ENCODE data around the gene ARHGEF7.

ARHGEF7 gene

DNA sequence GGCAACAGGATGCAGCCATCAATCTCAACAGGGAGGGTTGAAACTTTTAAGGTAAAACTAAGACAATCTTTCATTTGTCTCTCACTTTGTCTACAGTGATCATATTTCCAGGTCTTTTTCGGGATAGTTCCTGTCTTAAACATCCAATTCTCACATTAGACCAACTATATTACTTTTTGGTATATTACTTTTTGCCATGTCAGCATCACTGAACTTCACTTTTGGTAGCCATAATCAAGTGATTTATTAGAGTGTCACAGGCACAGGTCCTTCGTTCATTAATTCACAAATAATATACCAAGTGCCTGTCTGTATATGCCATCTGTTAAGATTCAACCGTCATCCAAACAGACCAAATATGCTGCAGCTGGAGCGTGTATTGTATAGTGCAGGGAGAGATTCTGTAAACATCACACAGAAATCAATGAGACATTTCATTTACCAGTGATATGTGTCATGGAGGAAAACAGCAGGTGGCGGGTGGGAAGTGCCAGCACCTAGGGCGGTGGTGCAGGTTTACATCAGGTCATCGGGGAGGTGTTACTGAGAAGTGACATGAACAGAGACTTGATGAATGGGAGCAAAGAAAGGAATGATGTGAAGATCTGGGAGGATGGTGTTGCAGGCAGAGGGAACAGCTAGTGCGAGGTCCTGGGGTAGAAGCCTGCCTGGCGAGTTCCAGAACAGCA lies 24.9 kb downstream of the ARHGEF7 start:
- DNase-seq (ENCODE audit: low spot score): no peak

- no peak for DNase-seq (ENCODE audit: low spot score)
These were observed 25.5 kb downstream of the ARHGEF7 start for GRCh38 chr13:111140562-111141105.

DNA sequence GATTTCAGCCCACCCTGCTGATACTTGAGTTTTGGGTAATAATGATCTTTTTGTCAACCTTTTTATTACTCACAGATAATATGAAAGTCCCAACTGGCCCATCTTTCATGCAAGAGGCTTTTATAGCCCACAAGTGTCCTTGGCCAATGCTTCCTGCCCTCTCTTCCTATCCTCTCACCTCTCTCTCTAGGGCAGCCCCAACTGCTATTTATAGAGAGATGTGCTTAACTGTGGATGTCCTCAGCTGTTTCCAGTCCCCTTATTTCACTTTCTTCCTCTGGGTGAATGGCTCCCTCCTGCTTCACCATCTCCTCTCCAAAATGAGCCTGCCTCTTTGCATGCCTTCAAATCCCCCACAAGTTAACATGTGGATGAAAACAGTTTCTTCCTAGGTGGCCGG lies 27.4 kb downstream of the ARHGEF7 start:
- DNase-seq (ENCODE audit: low spot score): no peak

DNA sequence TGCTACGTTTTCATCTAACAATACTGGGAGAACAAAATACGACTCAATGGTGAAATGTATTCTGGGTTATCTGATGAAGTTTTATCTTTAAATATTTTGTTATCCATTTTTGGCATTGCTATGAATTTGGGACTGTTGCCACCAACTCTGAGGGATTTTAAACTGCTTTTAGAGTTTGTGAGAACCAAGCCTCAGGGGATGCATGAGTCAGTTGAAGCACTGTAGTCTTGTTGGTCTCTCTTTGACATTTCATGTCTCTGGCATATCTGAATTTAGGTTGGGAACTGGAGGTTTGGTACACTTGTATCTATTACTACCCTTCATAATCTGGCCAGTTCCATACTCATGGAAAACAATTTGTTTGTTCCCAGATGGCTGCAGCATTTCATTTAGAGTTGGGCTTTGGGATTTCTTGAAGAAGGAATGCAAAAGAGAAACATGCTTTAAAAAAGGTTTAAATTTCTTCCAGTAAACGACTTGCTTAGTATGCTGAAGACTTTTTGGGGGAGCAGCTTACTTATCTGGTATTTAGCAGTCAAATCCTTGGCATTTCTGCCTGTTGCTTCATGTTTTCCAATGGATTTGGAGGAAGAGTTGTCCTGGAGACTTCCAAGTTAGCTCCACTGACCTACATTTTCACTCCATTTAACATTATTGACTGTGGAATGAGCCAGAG lies 28.9 kb downstream of the ARHGEF7 start:
- no peak for DNase-seq (ENCODE audit: low spot score)

- DNase-seq (ENCODE audit: low spot score): no peak
These were observed 30.0 kb downstream of the ARHGEF7 start for GRCh38 chr13:111145071-111145470.

DNA sequence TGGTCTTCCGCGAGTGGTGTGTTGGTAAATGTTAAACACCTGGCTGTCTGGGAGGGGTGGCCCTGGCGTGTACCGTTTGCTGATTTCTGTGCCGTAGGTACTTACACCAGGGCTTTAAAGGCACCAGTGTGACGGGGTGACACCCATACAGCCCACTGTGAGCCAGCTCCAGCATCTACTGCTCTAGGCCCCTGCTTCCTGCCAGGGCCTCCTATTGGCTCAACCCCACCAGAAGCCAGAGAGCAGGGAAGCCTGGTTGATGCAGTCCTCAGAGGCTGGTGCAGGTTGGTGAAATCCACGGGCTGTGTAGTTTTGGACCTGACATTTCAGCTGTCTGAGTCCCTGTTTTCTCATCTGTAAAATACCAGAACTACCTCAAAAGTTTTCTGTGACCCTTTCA lies 30.4 kb downstream of the ARHGEF7 start:
- no peak for DNase-seq (ENCODE audit: low spot score)

DNA sequence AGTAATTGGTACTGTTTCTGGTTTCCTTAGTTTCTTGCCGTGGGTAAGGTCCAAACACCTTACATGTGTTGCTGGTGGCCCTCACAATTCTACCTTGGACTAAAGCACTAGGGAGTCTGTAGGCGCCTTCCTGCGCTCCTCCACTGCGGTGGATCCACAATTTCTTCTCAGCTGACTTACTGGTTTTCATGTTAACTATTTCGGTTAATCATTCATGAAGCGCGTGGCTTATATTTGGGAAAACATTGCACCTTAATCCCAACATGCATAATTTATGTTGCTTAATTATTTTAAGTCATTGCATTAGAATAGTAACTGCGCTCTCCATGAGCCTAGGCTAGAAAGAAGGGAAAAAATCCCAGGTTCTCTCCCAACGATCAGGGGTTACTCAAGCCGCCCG lies 37.7 kb downstream of the ARHGEF7 start:
- peak; percentile 25 for DNase-seq (ENCODE audit: low spot score)

- peak; percentile 71 for DNase-seq (ENCODE audit: low spot score)
These were observed 38.3 kb downstream of the ARHGEF7 start for GRCh38 chr13:111153279-111153976.

DNA sequence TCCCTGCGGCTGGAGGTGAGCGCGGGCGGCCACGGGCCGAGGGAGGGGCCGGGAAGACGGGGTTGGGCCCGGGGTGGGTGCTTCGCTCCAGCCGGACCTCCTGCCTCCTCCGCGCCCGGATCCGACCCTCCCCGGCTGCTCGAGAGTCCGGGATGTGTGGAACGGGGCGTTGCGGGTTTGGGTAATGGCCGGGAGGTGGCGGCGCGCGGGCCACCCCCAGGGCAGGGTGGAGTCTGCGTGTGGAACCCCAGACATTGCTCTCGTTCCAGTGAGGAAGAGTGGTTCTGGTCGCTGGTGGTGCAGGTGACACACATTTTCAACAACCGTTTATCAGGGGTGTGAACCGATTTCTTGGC lies 38.8 kb downstream of the ARHGEF7 start:
- peak; percentile 27 for DNase-seq (ENCODE audit: low spot score)

DNA sequence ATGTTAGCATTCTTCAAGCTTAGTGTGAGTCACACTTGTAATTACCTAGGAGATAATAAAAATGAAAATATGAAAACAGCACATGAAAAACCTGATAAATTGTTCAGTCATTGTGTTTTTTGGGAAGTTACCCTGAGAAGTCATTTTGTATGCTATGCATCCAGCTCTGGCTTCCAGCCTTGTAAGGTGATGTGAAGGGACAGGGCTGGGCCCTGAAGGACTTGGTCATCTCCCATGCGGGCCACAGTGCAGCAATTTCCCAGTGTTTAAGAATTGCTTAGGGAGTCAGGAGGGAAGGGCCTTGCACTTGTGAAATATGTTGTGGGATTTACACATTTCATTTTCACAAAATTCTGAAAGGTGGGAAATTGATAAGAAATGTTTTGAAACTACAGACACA lies 41.3 kb downstream of the ARHGEF7 start:
- no peak for DNase-seq (ENCODE audit: low spot score)

DNA sequence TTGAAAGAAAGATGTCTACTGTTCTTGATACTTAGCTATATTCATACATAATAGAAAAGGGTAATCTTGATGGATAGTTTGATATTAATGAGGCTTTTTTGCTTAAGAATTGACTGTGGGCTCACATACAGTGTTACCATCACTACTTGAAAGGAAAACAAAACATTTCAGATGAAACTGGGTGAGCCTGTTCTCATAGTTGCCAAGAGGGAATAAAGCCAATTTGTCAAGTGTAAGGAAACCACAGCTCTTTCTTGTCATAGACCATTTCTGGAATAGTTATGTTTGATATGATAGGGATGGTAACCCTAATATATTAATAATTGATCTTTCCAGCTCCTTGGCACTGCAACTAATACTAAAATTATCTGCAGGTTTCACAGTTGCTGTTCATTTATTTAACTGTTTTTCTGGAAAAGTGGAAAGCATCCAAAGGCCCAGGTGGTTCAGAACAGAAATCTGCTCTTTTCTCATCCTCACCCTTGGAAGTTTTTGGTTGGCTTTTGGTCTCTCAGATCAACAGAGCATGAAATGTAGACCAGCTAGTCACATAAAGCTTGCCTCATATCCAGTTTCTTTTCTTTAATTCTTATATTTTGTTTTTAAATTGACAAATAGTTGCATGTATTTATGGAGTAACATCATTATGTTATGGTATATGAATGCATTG lies 43.2 kb downstream of the ARHGEF7 start:
- DNase-seq (ENCODE audit: low spot score): no peak

- DNase-seq (ENCODE audit: low spot score): no peak
These were observed 44.5 kb downstream of the ARHGEF7 start for GRCh38 chr13:111159362-111160320.

DNA sequence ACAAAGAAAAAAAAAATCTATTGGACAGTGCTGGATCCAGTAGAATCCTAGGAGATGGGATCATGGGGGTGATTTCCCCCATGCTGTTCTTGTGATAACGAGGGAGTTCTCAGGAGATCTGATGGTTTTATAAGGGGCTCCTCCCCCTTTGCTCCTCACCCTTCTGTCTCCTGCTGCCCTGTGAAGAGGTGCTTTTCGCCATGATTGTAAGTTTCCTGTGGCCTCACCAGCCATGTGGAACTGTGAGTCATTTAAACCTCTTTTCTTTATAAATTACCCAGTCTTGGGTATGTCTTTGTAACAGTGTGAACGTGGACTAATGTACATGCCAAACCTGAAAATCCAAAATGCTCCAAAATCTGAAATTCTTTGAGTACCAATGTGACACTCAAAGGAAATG lies 45.5 kb downstream of the ARHGEF7 start:
- DNase-seq (ENCODE audit: low spot score): no peak

- DNase-seq (ENCODE audit: low spot score): no peak
These were observed 46.8 kb downstream of the ARHGEF7 start for GRCh38 chr13:111161601-111162600.

- DNase-seq (ENCODE audit: low spot score): no peak
These were observed 50.3 kb downstream of the ARHGEF7 start for GRCh38 chr13:111165241-111166010.

DNA sequence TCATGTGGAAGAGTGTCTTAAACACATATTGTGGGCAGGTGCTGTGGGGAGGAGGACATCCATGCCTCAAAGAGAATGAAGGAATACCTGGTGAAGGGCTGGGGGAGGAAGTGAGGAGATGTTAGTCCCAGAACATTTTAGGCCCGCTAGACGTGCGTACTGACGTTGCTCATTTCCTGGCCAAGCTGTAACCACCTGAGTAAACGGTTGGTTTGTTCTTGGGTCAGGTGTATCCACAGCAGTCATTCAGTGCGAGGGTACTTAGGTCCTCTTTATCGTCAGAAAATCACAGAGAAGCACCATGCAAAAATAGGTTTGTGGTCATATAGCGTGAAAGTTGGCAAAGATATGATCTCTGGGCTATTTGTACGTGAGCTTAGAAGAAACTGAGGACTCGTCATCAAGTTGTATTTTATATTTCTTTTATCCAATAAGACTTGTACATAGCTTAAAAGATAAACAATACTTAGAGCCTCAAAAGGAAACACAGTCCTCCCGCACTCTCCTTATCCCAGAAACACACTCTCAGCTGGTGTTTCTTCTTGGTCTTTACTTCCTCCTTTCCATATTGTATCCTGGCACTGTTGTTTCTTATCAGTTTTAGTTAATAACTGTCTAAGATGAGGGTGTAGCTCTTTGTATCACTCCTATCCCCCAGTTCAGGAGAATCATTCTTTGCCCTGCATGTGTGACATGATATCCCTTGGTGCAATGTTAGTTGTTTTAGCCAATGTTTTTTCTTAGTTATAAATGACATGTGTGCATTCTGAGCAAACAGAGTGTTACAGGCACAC lies 52.0 kb downstream of the ARHGEF7 start:
- no peak for DNase-seq (ENCODE audit: low spot score)

- DNase-seq (ENCODE audit: low spot score): no peak
These were observed 53.0 kb downstream of the ARHGEF7 start for GRCh38 chr13:111168107-111168506.

DNA sequence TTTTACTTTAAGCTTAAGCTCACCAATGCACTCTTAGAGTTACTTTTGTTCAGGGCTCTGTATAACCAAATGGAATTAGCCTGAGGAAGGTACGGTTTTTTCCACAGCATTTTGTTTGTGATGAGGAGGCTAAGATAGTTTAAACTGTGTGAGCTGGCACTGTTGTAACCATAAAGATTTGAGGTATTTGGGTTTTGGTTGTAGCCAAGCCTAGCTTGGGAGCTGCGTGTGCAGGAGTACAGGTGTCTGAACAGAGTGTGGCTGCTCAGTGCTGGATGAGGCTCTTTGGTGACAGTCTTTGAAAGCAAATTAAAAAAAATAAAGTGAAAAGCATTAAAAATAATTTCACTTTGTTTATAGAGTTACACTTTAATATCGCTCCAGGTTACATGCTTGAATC lies 56.0 kb downstream of the ARHGEF7 start:
- no peak for DNase-seq (ENCODE audit: low spot score)
